Endodermal cell (in vitro differentiated cells): Measurements from ENCODE around the gene MYO5A. TPM values are rescaled to one million over a fixed set of nuclear protein-coding genes. Genes with fewer than 3 reads are reported as not detected.

Experiments used
- DNase-seq: peaks from one replicate; pipeline ENCODE4 v3.0.0-alpha.2; 2017
- H3K27ac ChIP-seq: 2 replicates; pipeline ENCODE4 v1.5.1; 2013; ENCODE audit warnings: mild to moderate bottlenecking, low read depth, low read length, moderate library complexity
- H3K27me3 ChIP-seq: 2 replicates; pipeline ENCODE4 v1.6.1; 2013; ENCODE audit warnings: mild to moderate bottlenecking, low read length, moderate library complexity; ENCODE audit not compliant: insufficient read depth, control insufficient read depth, poor library complexity, severe bottlenecking
- H3K36me3 ChIP-seq: 2 replicates; pipeline ENCODE4 v1.7.0; 2013; ENCODE audit warnings: mild to moderate bottlenecking, low read length, moderate library complexity; ENCODE audit not compliant: control insufficient read depth, insufficient read depth
- H3K4me1 ChIP-seq: one replicate; pipeline ENCODE4 v1.7.0; 2013; ENCODE audit warnings: low read length; ENCODE audit not compliant: control insufficient read depth, insufficient read depth
- H3K4me3 ChIP-seq: 2 replicates; pipeline ENCODE4 v1.5.1; 2013; ENCODE audit warnings: mild to moderate bottlenecking, low read length, moderate library complexity
- H3K9ac ChIP-seq: 2 replicates; pipeline ENCODE4 v1.6.1; 2013; ENCODE audit warnings: mild to moderate bottlenecking, low read length, moderate library complexity; ENCODE audit not compliant: poor library complexity, severe bottlenecking; ENCODE audit errors: extremely low read depth
- H3K9me3 ChIP-seq: 2 replicates; pipeline ENCODE4 v1.6.1; 2013; ENCODE audit warnings: mild to moderate bottlenecking, low read length, moderate library complexity; ENCODE audit not compliant: control insufficient read depth
- H3K27ac Mint-ChIP-seq: 2 replicates; pipeline ENCODE4 v1.8.0; 2020; ENCODE audit warnings: mixed read lengths
- H3K27me3 Mint-ChIP-seq: 2 replicates; pipeline ENCODE4 v1.8.0; 2021; ENCODE audit warnings: mild to moderate bottlenecking, mixed read lengths; ENCODE audit not compliant: insufficient read depth
- H3K36me3 Mint-ChIP-seq: 2 replicates; pipeline ENCODE4 v1.8.0; 2020; ENCODE audit warnings: low read depth, mixed read lengths
- H3K4me1 Mint-ChIP-seq: 2 replicates; pipeline ENCODE4 v1.8.0; 2020; ENCODE audit warnings: mixed read lengths
- H3K4me3 Mint-ChIP-seq: 2 replicates; pipeline ENCODE4 v1.8.0; 2020; ENCODE audit warnings: mild to moderate bottlenecking, moderate library complexity, mixed read lengths
- H3K9me3 Mint-ChIP-seq: 2 replicates; pipeline ENCODE4 v1.8.0; 2020; ENCODE audit warnings: mild to moderate bottlenecking, mixed read lengths
- WGBS, 2 experiments: methylation state at CpG; one replicate each; pipeline versions ENCODE4 v1.1.5 to v1.1.7; 2013; ENCODE audit warnings: missing lambda C conversion rate in 2 of 2, mixed read lengths in 1 of 2; ENCODE audit not compliant: insufficient coverage in 1 of 2, insufficient read length in 1 of 2; 5-methylcytosine and 5-hydroxymethylcytosine counted together
- total RNA-seq, 2 donors: library from RNA; stranded (reverse); fragmentation: NEBNext Ultra II Directional in 1 of 2; extraction: Animal tissue kit (Norgen Biotek cat#: 25700) in 1 of 2; gene quantifications; 2 replicates in 1 of 2; 3 replicates in 1 of 2; pipeline ENCODE4 v1.2.1, GENCODE V29; 2021
- TF ChIP-seq, protein P1 (sequence below): fragments of 200-600 bp; sonication (generic); conservative IDR thresholded peaks from 2 replicates; pipeline ENCODE4 v1.5.0; 2021; ENCODE audit warnings: antibody characterized with exemption, mild to moderate bottlenecking

Gene MYO5A
- total RNA-seq, 2 donors from 2014 or later, result 10.0 to 13.1 TPM

DNA sequence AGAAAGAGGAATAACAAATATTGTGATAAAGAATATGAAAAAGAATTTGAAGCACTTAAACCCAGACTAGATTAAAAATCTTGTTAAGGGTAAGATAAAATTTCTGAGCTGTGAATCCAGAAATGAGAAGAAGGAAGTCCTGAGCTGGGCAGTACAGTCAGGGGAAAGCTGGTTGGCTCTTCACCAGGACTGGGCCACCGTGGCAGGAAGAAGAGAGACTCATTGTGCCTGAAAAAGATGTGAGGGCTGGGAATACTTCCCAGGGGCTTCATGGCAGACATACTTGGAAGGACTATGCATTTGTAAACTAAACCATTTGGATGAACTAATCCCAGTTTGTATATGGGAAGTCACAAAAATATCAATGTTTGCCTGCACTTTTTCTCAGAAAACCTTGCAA is 204.6 kb downstream of the MYO5A start:
- no peaks in the 10 kb centered on the region for H3K27me3 ChIP-seq
- no peak overlapping the region for H3K9ac ChIP-seq
- no peak overlapping the region for H3K4me3 Mint-ChIP-seq
- peaks cover 5% of the 10 kb centered on the region for H3K36me3 Mint-ChIP-seq
- no peaks in the 10 kb centered on the region for H3K27me3 Mint-ChIP-seq
- H3K4me1 ChIP-seq, result no peaks in the 10 kb centered on the region
- H3K9me3 Mint-ChIP-seq, result no peaks in the 10 kb centered on the region
- peaks cover 4% of the 10 kb centered on the region for H3K36me3 ChIP-seq
- no peak overlapping the region for H3K4me3 ChIP-seq
- H3K9me3 ChIP-seq, result no peaks in the 10 kb centered on the region
- DNase-seq, result no peak
- WGBS, 2 experiments, result 83 to 95% methylated on average over 1 of the region's 1 CpG
- TF ChIP-seq, protein P1, sequence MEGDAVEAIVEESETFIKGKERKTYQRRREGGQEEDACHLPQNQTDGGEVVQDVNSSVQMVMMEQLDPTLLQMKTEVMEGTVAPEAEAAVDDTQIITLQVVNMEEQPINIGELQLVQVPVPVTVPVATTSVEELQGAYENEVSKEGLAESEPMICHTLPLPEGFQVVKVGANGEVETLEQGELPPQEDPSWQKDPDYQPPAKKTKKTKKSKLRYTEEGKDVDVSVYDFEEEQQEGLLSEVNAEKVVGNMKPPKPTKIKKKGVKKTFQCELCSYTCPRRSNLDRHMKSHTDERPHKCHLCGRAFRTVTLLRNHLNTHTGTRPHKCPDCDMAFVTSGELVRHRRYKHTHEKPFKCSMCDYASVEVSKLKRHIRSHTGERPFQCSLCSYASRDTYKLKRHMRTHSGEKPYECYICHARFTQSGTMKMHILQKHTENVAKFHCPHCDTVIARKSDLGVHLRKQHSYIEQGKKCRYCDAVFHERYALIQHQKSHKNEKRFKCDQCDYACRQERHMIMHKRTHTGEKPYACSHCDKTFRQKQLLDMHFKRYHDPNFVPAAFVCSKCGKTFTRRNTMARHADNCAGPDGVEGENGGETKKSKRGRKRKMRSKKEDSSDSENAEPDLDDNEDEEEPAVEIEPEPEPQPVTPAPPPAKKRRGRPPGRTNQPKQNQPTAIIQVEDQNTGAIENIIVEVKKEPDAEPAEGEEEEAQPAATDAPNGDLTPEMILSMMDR, result no peak
- no peak overlapping the region for H3K27ac ChIP-seq
- no peaks in the 10 kb centered on the region for H3K4me1 Mint-ChIP-seq
- H3K27ac Mint-ChIP-seq, result no peak overlapping the region

DNA sequence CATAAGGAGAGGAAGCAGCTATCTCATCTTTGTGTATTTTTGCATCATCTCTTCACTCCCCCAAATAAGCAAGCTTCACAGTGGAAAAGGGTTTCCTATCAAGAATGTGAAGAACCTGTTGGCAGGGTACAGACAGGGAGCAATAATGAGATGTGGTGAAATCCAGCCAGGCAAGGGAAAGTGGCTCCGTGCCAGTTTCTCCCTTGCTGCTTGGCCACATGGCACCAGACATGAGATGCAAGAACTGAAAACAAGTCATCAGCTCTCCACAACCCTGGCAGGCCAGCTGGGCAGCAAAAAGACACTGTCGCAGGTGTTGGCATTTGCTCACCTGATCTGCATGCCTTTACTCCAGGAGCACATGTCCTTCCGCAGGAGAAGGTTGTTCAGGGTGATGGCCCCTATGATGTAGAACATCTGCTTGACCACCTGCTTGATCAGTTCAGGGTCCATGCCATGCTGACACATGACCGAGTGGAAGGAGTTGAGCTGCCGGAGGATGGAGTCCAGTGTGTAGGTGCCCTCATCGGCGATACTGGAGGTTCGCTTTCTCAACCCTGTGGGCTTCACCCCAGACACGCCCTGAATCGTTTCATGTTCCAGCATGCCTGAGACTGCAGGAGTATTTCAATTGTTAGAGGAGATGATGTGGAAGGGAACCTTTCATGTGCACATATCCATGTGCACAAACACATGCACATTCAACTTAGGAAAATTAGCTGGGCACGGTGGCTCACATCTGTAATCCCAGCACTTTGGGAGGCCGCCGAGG is 209.8 kb downstream of the MYO5A start:
- WGBS, 2 experiments, result 95 to 96% methylated on average over 8 to 13 of the region's 13 CpGs
- Histone ChIP-seq H3K9me3 (no peaks in the 10 kb centered on the region), H3K9ac (no peak overlapping the region), H3K4me1 (no peaks in the 10 kb centered on the region), H3K27me3 (no peaks in the 10 kb centered on the region), H3K27ac (no peak overlapping the region), H3K36me3 (peaks cover 4% of the 10 kb centered on the region), H3K4me3 (no peak overlapping the region)
- Mint-ChIP-seq H3K36me3 (peaks cover 11% of the 10 kb centered on the region), H3K4me3 (no peak overlapping the region), H3K9me3 (no peaks in the 10 kb centered on the region), H3K27me3 (no peaks in the 10 kb centered on the region), H3K4me1 (no peaks in the 10 kb centered on the region), H3K27ac (no peak overlapping the region)
- DNase-seq, result no peak
- TF ChIP-seq, protein P1, result no peak

DNA sequence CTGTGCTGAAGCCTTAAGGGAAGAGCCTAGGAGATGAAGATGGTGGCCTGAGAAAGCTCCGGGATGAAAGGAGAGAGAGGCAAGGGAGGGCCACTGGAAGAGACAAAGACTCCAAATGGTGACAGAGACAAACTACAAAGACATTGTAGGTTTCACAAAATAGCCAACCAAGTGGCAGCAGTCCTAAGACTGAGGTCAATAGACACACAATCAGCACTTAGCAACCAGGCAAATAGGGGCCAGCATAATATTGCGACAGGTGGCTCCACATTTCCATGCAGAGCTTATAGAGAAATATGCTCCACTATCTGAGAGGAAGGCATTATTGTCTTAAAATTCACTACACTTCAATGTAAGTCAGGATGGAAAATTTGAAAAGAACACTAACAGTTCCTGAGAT is 211.0 kb downstream of the MYO5A start:
- Mint-ChIP-seq H3K27me3 (no peaks in the 10 kb centered on the region), H3K36me3 (peaks cover 11% of the 10 kb centered on the region), H3K27ac (no peak overlapping the region), H3K9me3 (no peaks in the 10 kb centered on the region), H3K4me3 (no peak overlapping the region), H3K4me1 (no peaks in the 10 kb centered on the region)
- no peak for DNase-seq
- Histone ChIP-seq H3K27me3 (no peaks in the 10 kb centered on the region), H3K4me1 (no peaks in the 10 kb centered on the region), H3K9me3 (no peaks in the 10 kb centered on the region), H3K9ac (no peak overlapping the region), H3K27ac (no peak overlapping the region), H3K36me3 (peaks cover 4% of the 10 kb centered on the region), H3K4me3 (no peak overlapping the region)
- TF ChIP-seq, protein P1, result no peak
- WGBS, 2 experiments, result 95% methylated on average over 2 of the region's 2 CpGs; no CpG with 5 or more reads in 1 of the 2 experiments
